Measurements from ENCODE around the gene STK32B.

The STK32B gene

GRCh38 chr4:5037553-5038551 lies 13.4 kb upstream of the STK32B start (continued):
- TF ChIP-seq PRDM4 (tag by site-specific recombination; IDR thresholded peaks at IDR 0.05) (no peak), KLF1 (tag by site-specific recombination; IDR thresholded peaks at IDR 0.05) (no peak), ZNF645 (tag by site-specific recombination; IDR thresholded peaks at IDR 0.05) (no peak), MEIS1 (CRISPR knock-in tag; IDR thresholded peaks at IDR 0.05; ENCODE audit: borderline replicate concordance) (no peak), ZNF610 (tag by site-specific recombination; IDR thresholded peaks at IDR 0.05; ENCODE audit: borderline replicate concordance) (no peak), ZNF391 (tag by site-specific recombination; IDR thresholded peaks at IDR 0.05; ENCODE audit: borderline replicate concordance, low read depth) (no peak; the same call in 1 of the 2 replicates), ATF2 (tag by site-specific recombination; IDR thresholded peaks at IDR 0.05; ENCODE audit: low read depth) (peak; percentile 84), ZNF561 (tag by site-specific recombination; IDR thresholded peaks at IDR 0.05; ENCODE audit: borderline replicate concordance) (no peak), HOXA7 (CRISPR knock-in tag; IDR thresholded peaks at IDR 0.05; ENCODE audit: borderline replicate concordance) (no peak), IKZF3 (tag by site-specific recombination; IDR thresholded peaks at IDR 0.05) (no peak), SP2 (tag by site-specific recombination; IDR thresholded peaks at IDR 0.05) (no peak), ZBTB1 (tag by site-specific recombination; IDR thresholded peaks at IDR 0.05) (no peak), ZNF132 (tag by site-specific recombination; IDR thresholded peaks at IDR 0.05; ENCODE audit: borderline replicate concordance) (no peak), REST (tag by site-specific recombination; IDR thresholded peaks at IDR 0.05) (no peak), ZNF16 (tag by site-specific recombination; IDR thresholded peaks at IDR 0.05; ENCODE audit: low read depth) (no peak), ZBTB20 (tag by site-specific recombination; IDR thresholded peaks at IDR 0.05) (no peak), ZNF335 (tag by site-specific recombination; conservative IDR thresholded peaks at IDR 0.05) (no peak), SETDB1 (IDR thresholded peaks at IDR 0.05; ENCODE audit: insufficient read length, low read length) (no peak), ZFP41 (tag by site-specific recombination; IDR thresholded peaks at IDR 0.05; ENCODE audit: borderline replicate concordance) (no peak), PATZ1 (tag by site-specific recombination; IDR thresholded peaks at IDR 0.05) (no peak), HOXC10 (CRISPR knock-in tag; IDR thresholded peaks at IDR 0.05) (no peak), ZNF792 (tag by site-specific recombination; IDR thresholded peaks at IDR 0.05) (no peak), ZNF19 (tag by site-specific recombination; IDR thresholded peaks at IDR 0.05; ENCODE audit: low read depth) (no peak)

All from HEK293 (cell line).